Naive thymus-derived CD4-positive, alpha-beta T cell (primary cell): ENCODE measurements around the gene RNF114. TPM values are rescaled to one million over a fixed set of nuclear protein-coding genes. Genes with fewer than 3 reads are reported as not detected.

ENCODE experiments used
- ATAC-seq: fragments of 150-1000 bp; cut with Tn5 transposase; 2 replicates; pipeline ENCODE4 v1.10.0; 2021; ENCODE audit warnings: mild to moderate bottlenecking, moderate library complexity
- CTCF ChIA-PET: fragments of 350-600 bp; sonication (Branson Sonifier 250); formaldehyde crosslinking; loops from one replicate; lab custom pipeline; 2021; ENCODE audit warnings: antibody characterized with exemption; lab: Charles Lee
- POLR2A ChIA-PET: fragments of 350-600 bp; sonication (Branson Sonifier 250); formaldehyde crosslinking; loops from one replicate; lab custom pipeline; 2021; ENCODE audit warnings: antibody characterized with exemption, inconsistent platforms; lab: Charles Lee
- DNase-seq, 9 donors: peaks; one replicate each; pipeline versions ENCODE4 v3.0.0 to v3.0.0-alpha.2; 2020 to 2022; ENCODE audit warnings: mixed read lengths in 1 of 9
- H3K27ac ChIP-seq: one replicate; pipeline ENCODE4 v1.7.0; 2013; ENCODE audit warnings: mild to moderate bottlenecking, low read depth, low read length, moderate library complexity
- H3K27me3 ChIP-seq, 2 donors: one replicate each; pipeline ENCODE4 v1.7.0; 2013; ENCODE audit warnings: low read length in 2 of 2, mild to moderate bottlenecking in 2 of 2, moderate library complexity in 2 of 2; ENCODE audit not compliant: control insufficient read depth in 2 of 2, insufficient read depth in 2 of 2
- H3K36me3 ChIP-seq, 3 experiments: 1 replicate in 2 of 3; 2 replicates in 1 of 3; pipeline ENCODE4 v1.7.0; 2013; ENCODE audit warnings: low read length in 3 of 3, mild to moderate bottlenecking in 3 of 3, moderate library complexity in 1 of 3; ENCODE audit not compliant: insufficient read depth in 3 of 3, control insufficient read depth in 2 of 3
- H3K4me1 ChIP-seq, 2 donors: one replicate each; pipeline ENCODE4 v1.7.0; 2013; ENCODE audit warnings: low read length in 2 of 2, mild to moderate bottlenecking in 2 of 2, moderate library complexity in 1 of 2; ENCODE audit not compliant: control insufficient read depth in 2 of 2, insufficient read depth in 2 of 2
- H3K4me3 ChIP-seq: 2 replicates; pipeline ENCODE4 v1.7.0; 2013; ENCODE audit warnings: mild to moderate bottlenecking, low read length
- H3K9me3 ChIP-seq, 3 experiments: 1 replicate in 2 of 3; 2 replicates in 1 of 3; pipeline ENCODE4 v1.7.0; 2013; ENCODE audit warnings: low read length in 3 of 3; ENCODE audit not compliant: control insufficient read depth in 2 of 3
- H3K27ac Mint-ChIP-seq, 9 donors: one replicate each; pipeline ENCODE4 v1.8.0; 2020 to 2022; ENCODE audit warnings: mixed read lengths in 9 of 9, mild to moderate bottlenecking in 8 of 9, moderate library complexity in 5 of 9, inconsistent platforms in 2 of 9
- H3K27me3 Mint-ChIP-seq, 5 donors: one replicate each; pipeline ENCODE4 v1.8.0; 2021 to 2022; ENCODE audit warnings: mixed read lengths in 5 of 5, mild to moderate bottlenecking in 1 of 5
- H3K36me3 Mint-ChIP-seq, 5 donors: one replicate each; pipeline ENCODE4 v1.8.0; 2020 to 2022; ENCODE audit warnings: mixed read lengths in 5 of 5, mild to moderate bottlenecking in 3 of 5, inconsistent platforms in 1 of 5
- H3K4me1 Mint-ChIP-seq, 7 donors: one replicate each; pipeline ENCODE4 v1.8.0; 2020 to 2022; ENCODE audit warnings: mixed read lengths in 7 of 7, mild to moderate bottlenecking in 3 of 7, inconsistent platforms in 1 of 7
- H3K4me3 Mint-ChIP-seq, 10 donors: one replicate each; pipeline ENCODE4 v1.8.0; 2020 to 2022; ENCODE audit warnings: mild to moderate bottlenecking in 10 of 10, mixed read lengths in 10 of 10, moderate library complexity in 6 of 10, inconsistent platforms in 2 of 10
- H3K9me3 Mint-ChIP-seq, 11 donors: one replicate each; pipeline ENCODE4 v1.8.0; 2020 to 2022; ENCODE audit warnings: mixed read lengths in 11 of 11, mild to moderate bottlenecking in 4 of 11, inconsistent platforms in 1 of 11, moderate library complexity in 1 of 11
- intact Hi-C, 2 donors: fragments of 100-400 bp; cut with micrococcal nuclease; formaldehyde crosslinking; loops; one replicate each; pipeline ENCODE4 v1.15.1; 2023
- polyA plus RNA-seq, 2 donors: library from polyadenylated mRNA; unstranded; fragments of 300-500 nt; fragmentation: Illumina TruSeq; gene quantifications; one replicate each; pipeline ENCODE4 v1.2.3, GENCODE V29; 2021
- total RNA-seq, 6 experiments: library from RNA in 5 of 6; stranded (reverse) in 5 of 6; gene quantifications; 1 replicate in 5 of 6; 2 replicates in 1 of 6; pipeline ENCODE4 v1.2.3 and lab custom pipeline; 2021 to 2026

RNF114 gene
- total and polyA plus RNA-seq, 7 experiments from 2014 or later, result 67.1 to 143 (median 106) TPM

DNA sequence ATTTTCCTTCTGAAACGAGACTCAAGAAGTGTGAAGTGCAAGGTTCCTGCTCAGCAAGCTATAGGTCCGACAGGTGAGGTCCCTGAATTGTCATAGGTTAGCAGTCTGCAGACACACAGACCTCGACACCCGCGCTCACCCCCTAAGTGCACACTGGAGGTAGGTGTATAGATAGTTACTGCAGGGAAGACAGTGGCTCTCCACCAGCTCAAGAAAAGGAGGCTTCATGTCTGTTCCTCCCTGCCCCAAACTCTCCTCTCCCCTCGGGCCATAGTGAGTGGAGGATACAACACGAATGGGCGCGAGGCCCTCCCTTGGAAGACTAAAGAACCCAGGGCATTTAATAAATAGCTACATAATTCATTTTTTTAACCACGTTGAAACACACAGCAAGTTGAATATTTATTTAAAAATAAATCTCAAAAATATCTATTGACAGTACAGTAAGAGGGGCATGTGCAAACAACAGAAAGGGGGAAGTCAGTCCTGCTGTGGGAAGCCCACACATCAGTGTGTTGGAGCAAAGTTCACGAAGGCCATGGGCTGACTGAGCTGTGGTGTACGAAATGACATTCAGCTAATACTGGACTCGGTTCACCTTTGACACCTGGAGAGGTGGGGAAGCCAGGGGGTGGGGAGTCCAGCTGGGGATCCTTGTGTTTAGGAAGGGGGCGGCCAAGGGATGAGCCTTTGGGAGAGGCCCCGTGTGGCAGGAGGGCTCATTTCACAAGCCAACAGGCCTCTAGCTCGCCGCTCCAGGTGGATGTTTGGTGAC is 31.6 kb upstream of the RNF114 start:
- Histone ChIP-seq H3K27ac (no peak overlapping the region), H3K36me3 (peaks cover 0 to 55% (median 2%) of the 10 kb centered on the region in 3 experiments), H3K9me3 (no peaks in the 10 kb centered on the region), H3K4me1 (no peaks in the 10 kb centered on the region), H3K4me3 (no peak overlapping the region), H3K27me3 (no peaks in the 10 kb centered on the region)
- peaks cover 0 to 6% (median 3%) of the 10 kb centered on the region in 7 donors for H3K4me1 Mint-ChIP-seq
- ATAC-seq (no peak), DNase-seq (no peak)
- no peak overlapping the region for H3K4me3 Mint-ChIP-seq
- no peaks in the 10 kb centered on the region for H3K27me3 Mint-ChIP-seq
- CTCF ChIA-PET, result no interaction called here
- H3K27ac Mint-ChIP-seq, result no peak overlapping the region
- peaks cover 10 to 39% (median 11%) of the 10 kb centered on the region in 5 donors for H3K36me3 Mint-ChIP-seq
- intact Hi-C loops, result no loop called here
- H3K9me3 Mint-ChIP-seq, result no peaks in the 10 kb centered on the region
- POLR2A ChIA-PET, result interaction anchor here (0.8 kb wide), 1 partner anchor 9 kb away, joined by 3 read pairs; no protein-coding TSS in a partner anchor

DNA sequence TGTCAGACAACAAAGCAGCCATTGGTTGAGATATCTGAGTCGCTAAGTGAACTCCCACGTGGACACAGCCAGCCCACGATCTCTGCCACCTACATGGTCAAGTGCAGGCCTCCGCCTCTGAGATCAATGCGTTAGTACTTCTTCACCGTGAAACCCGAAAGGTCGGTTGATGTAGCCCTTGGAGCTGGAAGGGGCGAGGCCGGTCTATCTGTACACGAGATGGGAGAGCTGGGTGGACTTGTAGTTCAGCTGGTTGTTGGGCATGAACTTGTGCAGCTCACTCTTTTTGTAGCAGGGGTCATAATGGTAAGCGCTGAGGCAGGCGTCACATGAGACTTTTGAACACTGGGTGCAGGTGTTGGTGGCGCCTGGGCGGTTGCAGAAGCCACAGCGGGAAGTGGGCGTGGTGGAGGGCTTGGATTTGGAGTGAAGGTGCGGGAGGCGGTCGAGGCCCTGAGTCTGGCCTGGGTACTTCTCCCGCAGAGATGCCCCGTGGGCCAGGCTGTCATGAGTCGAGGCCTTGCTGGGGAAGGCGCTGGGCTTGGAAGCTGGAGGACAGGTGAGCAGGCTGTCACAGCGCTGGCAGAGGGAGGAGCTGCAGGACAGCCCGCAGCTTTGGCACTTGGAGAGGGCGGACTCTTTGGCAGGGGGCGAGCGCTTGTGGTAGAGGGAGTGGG is 30.6 kb upstream of the RNF114 start:
- H3K4me3 Mint-ChIP-seq, result no peak overlapping the region
- Histone ChIP-seq H3K27me3 (no peaks in the 10 kb centered on the region), H3K4me1 (no peaks in the 10 kb centered on the region), H3K27ac (no peak overlapping the region), H3K9me3 (no peaks in the 10 kb centered on the region), H3K36me3 (peaks cover 0 to 64% (median 4%) of the 10 kb centered on the region in 3 experiments), H3K4me3 (no peak overlapping the region)
- POLR2A ChIA-PET, result no interaction called here
- peaks cover 10 to 39% (median 11%) of the 10 kb centered on the region in 5 donors for H3K36me3 Mint-ChIP-seq
- no peaks in the 10 kb centered on the region for H3K9me3 Mint-ChIP-seq
- CTCF ChIA-PET, result no interaction called here
- ATAC-seq, result peak; percentile 6
- H3K27ac Mint-ChIP-seq, result no peak overlapping the region
- H3K27me3 Mint-ChIP-seq, result no peaks in the 10 kb centered on the region
- intact Hi-C loops, result no loop called here
- no peak for DNase-seq
- peaks cover 0 to 8% (median 3%) of the 10 kb centered on the region in 7 donors for H3K4me1 Mint-ChIP-seq

DNA sequence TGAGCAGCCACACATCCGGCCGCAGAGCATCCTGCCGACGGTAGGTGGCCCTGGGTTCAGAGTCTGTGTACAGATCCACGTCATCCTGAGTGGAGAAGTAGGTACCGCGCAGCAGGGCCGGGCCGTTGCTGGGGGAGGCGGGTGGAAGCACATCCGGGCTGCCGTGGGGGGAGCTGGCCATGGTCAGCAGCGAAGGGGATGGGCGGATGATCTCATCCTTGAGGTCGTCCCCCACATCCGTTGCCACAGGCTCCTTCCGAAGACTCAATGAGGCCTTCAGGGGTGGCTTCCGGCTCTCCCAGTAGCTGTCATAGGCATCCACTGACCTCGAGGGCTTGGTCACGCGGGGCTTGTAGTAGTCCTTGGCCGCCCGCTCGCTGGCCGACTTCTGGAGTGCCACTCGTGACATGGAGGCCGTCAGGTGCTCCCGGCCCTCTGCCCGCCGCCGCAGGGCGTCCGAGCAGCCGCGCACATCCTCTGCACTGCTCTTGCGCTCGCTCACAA is 30.0 kb upstream of the RNF114 start:
- ATAC-seq, result no peak
- Mint-ChIP-seq H3K36me3 (peaks cover 10 to 39% (median 11%) of the 10 kb centered on the region in 5 donors), H3K9me3 (no peaks in the 10 kb centered on the region), H3K27me3 (no peaks in the 10 kb centered on the region), H3K27ac (no peak overlapping the region), H3K4me3 (no peak overlapping the region), H3K4me1 (peaks cover 0 to 12% (median 5%) of the 10 kb centered on the region in 7 donors)
- ChIA-PET CTCF (interaction anchor here (0.9 kb wide), 1 partner anchor 25 kb away, joined by 3 read pairs; no protein-coding TSS in a partner anchor), POLR2A (interaction anchor here (0.9 kb wide), 1 partner anchor 9 kb away, joined by 3 read pairs; the partner anchor contains the start of gene SPATA2)
- Histone ChIP-seq H3K27ac (no peak overlapping the region), H3K4me3 (no peak overlapping the region), H3K9me3 (no peaks in the 10 kb centered on the region), H3K4me1 (no peaks in the 10 kb centered on the region), H3K36me3 (peaks cover 0 to 64% (median 4%) of the 10 kb centered on the region in 3 experiments), H3K27me3 (no peaks in the 10 kb centered on the region)
- intact Hi-C loops, result no loop called here
- no peak for DNase-seq

DNA sequence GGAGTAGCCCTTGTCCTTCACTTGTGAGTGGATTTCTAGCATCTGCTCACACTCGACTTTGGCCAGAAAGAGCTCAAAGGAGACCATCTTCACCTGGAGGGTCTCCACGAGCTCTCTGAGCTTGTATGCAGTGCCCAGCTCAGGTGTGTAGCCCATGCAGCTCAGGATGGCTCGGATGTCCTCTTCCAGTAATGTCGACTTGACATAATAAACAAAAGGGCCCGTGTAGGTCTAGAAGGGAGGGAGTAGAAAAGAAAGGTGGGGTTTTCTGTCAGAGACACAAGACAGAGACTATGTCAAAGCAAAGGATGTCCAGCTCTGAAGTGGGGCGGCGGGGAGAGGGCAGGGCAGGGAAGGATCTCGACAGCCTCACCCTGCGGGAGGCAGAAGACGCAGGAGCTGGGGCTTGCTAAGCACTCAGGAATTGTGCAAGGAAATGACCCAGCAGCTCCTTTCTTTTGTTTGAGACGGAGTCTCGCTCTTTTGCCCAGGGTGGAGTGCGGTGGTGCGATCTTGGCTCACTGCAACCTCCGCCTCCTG is 29.5 kb upstream of the RNF114 start:
- no peak overlapping the region for H3K27ac ChIP-seq
- peaks cover 0 to 14% (median 6%) of the 10 kb centered on the region in 7 donors for H3K4me1 Mint-ChIP-seq
- ChIA-PET CTCF (interaction anchor here (0.9 kb wide), 1 partner anchor 25 kb away, joined by 3 read pairs; no protein-coding TSS in a partner anchor), POLR2A (interaction anchor here (0.9 kb wide), 1 partner anchor 9 kb away, joined by 3 read pairs; the partner anchor contains the start of gene SPATA2)
- no peaks in the 10 kb centered on the region for H3K27me3 ChIP-seq
- H3K36me3 Mint-ChIP-seq, result peaks cover 10 to 39% (median 11%) of the 10 kb centered on the region in 5 donors
- ATAC-seq (no peak), DNase-seq (no peak)
- no peaks in the 10 kb centered on the region for H3K9me3 ChIP-seq
- H3K27ac Mint-ChIP-seq, result peak overlapping the region in 1 of 9 donors; percentile 48
- intact Hi-C loops, result no loop called here
- no peak overlapping the region for H3K4me3 Mint-ChIP-seq
- H3K4me1 ChIP-seq, result no peaks in the 10 kb centered on the region
- peaks cover 0 to 64% (median 4%) of the 10 kb centered on the region in 3 experiments for H3K36me3 ChIP-seq
- no peaks in the 10 kb centered on the region for H3K27me3 Mint-ChIP-seq
- no peak overlapping the region for H3K4me3 ChIP-seq
- no peaks in the 10 kb centered on the region for H3K9me3 Mint-ChIP-seq

DNA sequence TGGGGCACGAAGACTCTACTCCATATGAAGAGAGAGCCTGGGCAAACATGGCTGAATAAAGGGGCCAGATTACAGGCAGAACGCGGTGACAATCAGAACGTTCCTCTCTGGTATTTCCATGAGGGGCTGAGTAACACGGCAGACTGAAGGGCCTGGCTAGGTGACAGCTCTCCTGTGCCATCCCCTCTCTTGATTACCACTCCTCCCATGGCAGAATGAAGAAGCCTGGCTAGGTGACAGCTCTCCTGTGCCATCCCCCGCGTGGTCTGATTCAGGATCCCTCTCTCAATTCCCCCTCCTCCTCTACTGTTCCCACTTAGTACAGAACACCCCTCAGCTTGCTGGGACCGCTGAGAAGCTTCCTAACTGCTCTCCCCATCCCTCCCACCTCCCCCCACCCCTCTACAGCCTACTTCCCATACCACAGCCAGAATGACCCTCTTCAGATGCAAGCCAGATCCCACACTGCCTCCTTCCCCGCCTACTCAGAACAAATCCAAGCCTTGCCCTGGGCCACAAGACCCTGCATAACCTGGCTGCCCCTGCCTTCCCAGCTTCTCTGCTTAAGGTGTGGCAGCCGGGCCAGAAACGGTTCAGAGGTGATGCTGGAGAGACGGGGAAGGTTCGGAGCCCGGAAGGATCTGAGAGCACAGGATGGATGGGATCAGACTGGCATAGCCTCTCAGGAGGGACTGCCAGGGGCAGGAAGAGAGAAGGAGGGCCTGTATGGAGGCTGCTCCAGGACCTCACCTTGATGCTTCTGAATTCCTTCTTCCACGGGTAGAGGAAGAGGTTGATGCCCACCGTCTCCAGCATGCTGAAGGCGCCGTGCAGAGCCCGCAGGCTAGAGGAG is 28.6 kb upstream of the RNF114 start:
- H3K4me1 Mint-ChIP-seq, result peaks cover 3 to 21% (median 9%) of the 10 kb centered on the region in 7 donors
- H3K9me3 ChIP-seq, result no peaks in the 10 kb centered on the region
- no peaks in the 10 kb centered on the region for H3K9me3 Mint-ChIP-seq
- H3K27me3 ChIP-seq, result no peaks in the 10 kb centered on the region
- intact Hi-C loops, result no loop called here
- peaks cover 10 to 35% (median 11%) of the 10 kb centered on the region in 5 donors for H3K36me3 Mint-ChIP-seq
- ATAC-seq (no peak), DNase-seq (no peak)
- H3K27ac ChIP-seq, result no peak overlapping the region
- ChIA-PET POLR2A (no interaction called here), CTCF (interaction anchor here (0.9 kb wide), 1 partner anchor 24 kb away, joined by 3 read pairs; no protein-coding TSS in a partner anchor)
- H3K36me3 ChIP-seq, result peaks cover 0 to 64% (median 4%) of the 10 kb centered on the region in 3 experiments
- no peaks in the 10 kb centered on the region for H3K4me1 ChIP-seq
- no peak overlapping the region for H3K27ac Mint-ChIP-seq
- no peak overlapping the region for H3K4me3 Mint-ChIP-seq
- no peak overlapping the region for H3K4me3 ChIP-seq
- H3K27me3 Mint-ChIP-seq, result no peaks in the 10 kb centered on the region

DNA sequence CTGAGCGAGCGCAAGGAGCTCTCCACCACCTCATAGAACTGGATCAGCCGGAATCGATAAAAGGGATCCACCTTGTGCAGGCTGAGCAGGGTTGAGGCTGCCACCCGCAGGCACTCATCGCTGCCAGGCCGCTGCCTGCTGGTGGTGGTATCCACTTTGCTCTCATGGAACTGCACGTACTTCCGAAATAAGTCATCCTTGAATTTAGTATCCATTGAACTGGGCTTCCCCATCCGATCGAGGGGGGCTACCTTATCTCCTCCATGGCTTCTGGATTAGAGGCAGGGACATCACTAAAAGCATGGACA is 28.0 kb upstream of the RNF114 start:
- DNase-seq, result no peak
- Histone ChIP-seq H3K4me1 (no peaks in the 10 kb centered on the region), H3K27ac (no peak overlapping the region), H3K27me3 (no peaks in the 10 kb centered on the region), H3K9me3 (no peaks in the 10 kb centered on the region), H3K4me3 (no peak overlapping the region), H3K36me3 (peaks cover 0 to 64% (median 4%) of the 10 kb centered on the region in 3 experiments)
- H3K36me3 Mint-ChIP-seq, result peaks cover 10 to 34% (median 11%) of the 10 kb centered on the region in 5 donors
- H3K4me1 Mint-ChIP-seq, result peaks cover 7 to 26% (median 13%) of the 10 kb centered on the region in 7 donors
- no peak for ATAC-seq
- ChIA-PET CTCF (no interaction called here), POLR2A (no interaction called here)
- H3K9me3 Mint-ChIP-seq, result no peaks in the 10 kb centered on the region
- intact Hi-C loops, result no loop called here
- H3K4me3 Mint-ChIP-seq, result no peak overlapping the region
- H3K27me3 Mint-ChIP-seq, result no peaks in the 10 kb centered on the region
- H3K27ac Mint-ChIP-seq, result peak overlapping the region in 2 of 9 donors; percentile 25 to 32
